ENCODE measurements around the gene ZNF829. TPM values are rescaled to one million over a fixed set of nuclear protein-coding genes. Genes with fewer than 3 reads are reported as not detected.

Gene ZNF829
- total RNA-seq, 1 donor from 2014 or later = 4.4 TPM

Other genes with a start within 250 kb of the ZNF829 start
- gene ZNF461, start 249.5 kb downstream of the ZNF829 start, total RNA-seq = 10.2 TPM
- gene ZNF567, start 228.7 kb downstream of the ZNF829 start, total RNA-seq = 6.1 TPM
- gene ZNF850, start 143.5 kb downstream of the ZNF829 start, total RNA-seq = 4.1 TPM
- 8.7 TPM for gene ZNF790, start 77.9 kb downstream of the ZNF829 start, total RNA-seq
- gene ZNF345, start 65.4 kb downstream of the ZNF829 start, total RNA-seq = 8.2 TPM
- 10.3 TPM for gene ZNF568, start within 50 bp of the ZNF829 start, total RNA-seq
- 13.8 TPM for gene ZNF420, start 162.1 kb upstream of the ZNF829 start, total RNA-seq